Right ventricle myocardium inferior (tissue), 1 donor: ENCODE results near the gene COA3. TPM values are rescaled to one million over a fixed set of nuclear protein-coding genes. Genes with fewer than 3 reads are reported as not detected.
"Not testable (repeated sequence)": the region's sequence is repeated elsewhere in the genome, so short reads cannot be mapped to it uniquely, and the experiment has no call there.

Experiments used
- ATAC-seq: fragments of 200-7000 bp; cut with Tn5 transposase; one replicate; pipeline ENCODE4 v1.9.1; 2020; ENCODE audit warnings: mild to moderate bottlenecking, moderate library complexity
- DNase-seq: peaks from one replicate; pipeline ENCODE4 v3.0.0; 2021; ENCODE audit errors: missing footprints
- intact Hi-C: fragments of 100-400 bp; cut with DNase I; formaldehyde crosslinking; loops from one replicate; pipeline ENCODE4 v1.11.0; 2022
- microRNA-seq: library from miRNA; unstranded; fragments of <30 nt; microRNA quantifications from one replicate; pipeline ENCODE4 v1.2.0, GENCODE V29; 2020
- total RNA-seq: library from RNA; stranded (reverse); fragmentation: NEBNext Ultra II Directional; extraction: Animal tissue kit (Norgen Biotek cat#: 25700); gene quantifications from one replicate; pipeline ENCODE4 v1.2.1, GENCODE V29; 2021
- donor health status: DM: no; HTN: yes; CAD: no; lungs with severe emphysema.

COA3 gene
- total RNA-seq, 1 donor from 2014 or later = 72.6 TPM

- ATAC-seq, DNase-seq, intact Hi-C loops: not testable (repeated sequence)
Observed at GRCh38 chr17:42768006-42768405, 30.5 kb downstream of the COA3 start.

- ATAC-seq = no peak
- intact Hi-C loops = no loop called here
- DNase-seq = no peak
Observed at GRCh38 chr17:42767512-42767911, 31.0 kb downstream of the COA3 start.

DNA sequence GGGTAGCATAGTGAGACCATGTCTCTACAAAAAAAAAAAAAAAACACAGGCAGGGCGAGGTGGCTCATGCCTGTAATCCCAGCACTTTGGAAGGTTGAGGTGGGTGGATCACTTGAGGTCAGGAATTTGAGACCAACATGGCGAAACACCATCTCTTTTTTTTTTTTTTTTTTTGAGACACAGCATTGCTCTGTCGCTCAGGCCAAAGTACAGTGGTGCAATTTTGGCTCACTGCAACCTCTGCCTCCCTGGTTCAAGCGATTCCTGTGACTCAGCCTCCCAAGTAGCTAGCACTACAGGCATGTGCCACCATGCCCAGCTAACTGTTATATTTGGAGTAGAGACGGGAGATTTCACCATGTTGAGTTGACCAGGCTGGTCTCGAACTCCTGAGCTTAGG, 32.4 kb downstream of the COA3 start:
- ATAC-seq (no peak), DNase-seq (no peak)
- intact Hi-C loops = no loop called here

DNA sequence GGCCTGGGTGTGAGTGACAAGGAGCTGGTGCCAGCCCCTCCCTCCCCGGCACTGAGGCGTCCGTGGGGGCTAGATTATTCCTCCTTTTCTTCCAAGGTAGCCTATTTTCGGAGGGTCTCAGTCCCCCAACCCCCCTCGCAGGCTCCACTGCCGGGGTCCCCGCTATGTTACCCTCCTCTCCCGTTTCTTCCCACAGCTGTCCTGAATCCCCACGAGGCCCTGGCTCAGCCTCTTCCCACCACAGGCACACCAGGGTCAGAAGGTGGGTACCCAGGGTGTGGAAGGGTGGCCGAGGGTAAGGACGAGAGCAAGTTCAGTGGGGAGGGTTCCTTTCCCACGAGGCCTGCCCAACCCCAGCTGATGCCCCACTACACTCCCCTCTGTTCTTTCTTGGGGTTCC, 36.9 kb downstream of the COA3 start:
- intact Hi-C loops = loop anchor here (5.0 kb wide), 1 partner anchor 184 kb away; the partner anchor contains the start of gene PSMC3IP
- DNase-seq (no peak), ATAC-seq (no peak)

DNA sequence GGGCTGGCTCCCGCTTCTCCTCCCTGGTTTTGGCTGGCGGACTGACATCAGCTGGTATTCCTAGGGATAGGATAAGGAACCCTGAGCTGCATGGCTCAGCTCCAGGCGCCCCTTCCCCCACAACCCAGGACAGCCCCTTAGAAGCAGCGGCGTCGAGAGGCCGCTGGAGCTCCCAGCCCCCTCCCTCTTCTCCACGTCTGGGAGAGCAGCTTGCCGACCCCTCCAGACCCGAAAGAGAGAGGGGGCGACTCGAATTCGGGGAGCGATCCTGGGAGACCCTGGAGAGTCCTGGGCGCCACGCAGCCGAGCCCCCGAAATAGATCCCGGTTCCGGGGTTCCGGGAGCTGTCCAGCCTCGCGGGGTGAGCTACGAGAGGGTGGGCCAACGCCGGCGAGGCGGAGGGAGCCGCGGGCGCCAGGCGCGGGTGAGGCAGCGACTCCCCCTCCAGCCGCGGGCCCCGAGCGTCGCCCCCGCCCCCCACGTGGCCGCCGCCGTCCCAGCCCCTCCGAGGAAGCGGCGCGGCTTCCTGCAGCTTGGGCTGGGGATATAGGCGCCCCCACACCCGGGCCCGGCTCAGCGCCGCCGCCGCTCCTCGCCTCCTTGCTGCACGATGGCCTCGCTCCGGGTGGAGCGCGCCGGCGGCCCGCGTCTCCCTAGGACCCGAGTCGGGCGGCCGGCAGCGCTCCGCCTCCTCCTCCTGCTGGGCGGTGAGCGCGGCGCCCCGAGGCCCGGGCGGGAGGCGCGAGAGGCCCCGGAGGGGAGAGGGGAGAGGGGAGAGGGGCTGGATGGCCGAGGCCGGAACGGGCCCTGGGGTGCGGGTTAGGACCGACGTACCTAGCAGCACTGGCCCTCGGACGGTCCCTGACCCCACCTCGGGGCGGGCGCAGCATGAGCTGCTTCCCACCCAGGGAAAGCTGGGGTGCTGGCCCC, 37.6 kb downstream of the COA3 start, which contains the start of gene RAMP2:
Gene RAMP2 (plus strand): TSS at position 576 of the 930 bp plus-strand sequence. CDS start 35 bp downstream, at position 611.
- ATAC-seq = peak; percentile 47
- intact Hi-C loops = loop anchor here (5.0 kb wide), 1 partner anchor 184 kb away; the partner anchor contains the start of gene PSMC3IP
- DNase-seq = no peak

GRCh38 chr17:42759982-42760651, 38.4 kb downstream of the COA3 start:
- intact Hi-C loops = loop anchor here (5.0 kb wide), 1 partner anchor 183 kb away; the partner anchor contains the start of gene PSMC3IP
- DNase-seq (no peak), ATAC-seq (no peak)

- peak; percentile 91 for ATAC-seq
- intact Hi-C loops = no loop called here
- no peak for DNase-seq
Observed at GRCh38 chr17:42754782-42755181, 43.7 kb downstream of the COA3 start.

- ATAC-seq = no peak
- DNase-seq = no peak
- intact Hi-C loops = no loop called here
Observed at GRCh38 chr17:42751628-42752027, 46.9 kb downstream of the COA3 start.

GRCh38 chr17:42750739-42751344, 47.7 kb downstream of the COA3 start:
- DNase-seq (no peak), ATAC-seq (no peak)
- intact Hi-C loops = no loop called here

GRCh38 chr17:42748908-42749798, 49.4 kb downstream of the COA3 start:
- ATAC-seq (no peak), DNase-seq (peak; percentile 59)
- intact Hi-C loops = no loop called here

DNA sequence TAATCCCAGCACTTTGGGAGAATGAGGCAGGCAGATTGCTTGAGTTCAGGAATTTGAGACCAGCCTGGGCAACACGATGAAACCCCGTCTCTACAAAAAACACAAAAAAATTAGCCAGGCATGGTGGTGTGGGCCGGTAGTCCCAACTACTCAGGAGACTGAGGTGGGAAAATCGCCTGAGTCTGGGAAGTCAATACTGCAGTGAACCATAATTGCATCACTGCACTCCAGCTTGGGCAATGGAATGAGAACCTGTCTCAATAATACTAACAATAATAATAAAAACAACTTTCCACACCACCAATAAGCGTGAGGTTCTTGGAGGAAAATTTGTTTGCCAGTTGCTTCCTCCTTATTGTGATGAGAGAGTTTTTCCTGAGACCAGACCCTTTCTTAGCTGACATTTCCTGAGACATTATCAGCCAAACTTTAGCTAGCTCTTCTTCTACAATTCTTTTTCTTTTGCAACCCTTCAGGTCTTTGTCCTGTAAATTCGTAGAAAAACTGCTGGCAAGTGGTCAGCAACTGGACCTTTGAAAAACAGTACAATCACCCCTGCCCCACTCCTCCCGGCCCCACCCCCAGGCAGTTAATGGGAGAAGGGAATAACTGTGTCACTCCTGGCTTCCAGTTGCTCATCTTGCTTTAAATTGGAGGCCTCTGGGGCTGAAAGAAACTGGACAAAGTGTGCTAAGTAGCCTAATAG, 50.1 kb downstream of the COA3 start:
- DNase-seq (peak; percentile 62), ATAC-seq (no peak)
- intact Hi-C loops = no loop called here

Small RNA genes lying within 50 kb of the gene (microRNA-seq; reads per million reads assigned to microRNA genes)
- gene MIR6781 = not detected

Other genes with a start within 250 kb of the COA3 start
- 1.4 TPM for gene HSD17B1, start 245.8 kb downstream of the COA3 start, total RNA-seq
- gene COASY, start 236.6 kb downstream of the COA3 start, total RNA-seq = 45.6 TPM
- 65.9 TPM for gene MLX, start 231.6 kb downstream of the COA3 start, total RNA-seq
- 3.4 TPM for gene PSMC3IP, start 221.0 kb downstream of the COA3 start, total RNA-seq
- 22.5 TPM for gene RETREG3, start 189.3 kb downstream of the COA3 start, total RNA-seq
- 54.3 TPM for gene TUBG1, start 189.0 kb downstream of the COA3 start, total RNA-seq
- 15.0 TPM for gene TUBG2, start 139.4 kb downstream of the COA3 start, total RNA-seq
- 26.1 TPM for gene PLEKHH3, start 121.7 kb downstream of the COA3 start, total RNA-seq
- gene CCR10, start 116.9 kb downstream of the COA3 start, total RNA-seq = 1.5 TPM
- 7.3 TPM for gene CNTNAP1, start 116.2 kb downstream of the COA3 start, total RNA-seq
- gene EZH1, start 53.7 kb downstream of the COA3 start, total RNA-seq = 44.4 TPM
- 41.3 TPM for gene RAMP2, start 37.5 kb downstream of the COA3 start, total RNA-seq
- 33.2 TPM for gene VPS25, start 25.3 kb downstream of the COA3 start, total RNA-seq
- not detected for gene WNK4, start 18.1 kb downstream of the COA3 start, total RNA-seq
- gene CNTD1, start 157 bp upstream of the COA3 start, total RNA-seq = 0.30 TPM
- 74.3 TPM for gene BECN1, start 25.6 kb upstream of the COA3 start, total RNA-seq
- 69.0 TPM for gene PSME3, start 34.7 kb upstream of the COA3 start, total RNA-seq
- 0.43 TPM for gene AOC2, start 45.9 kb upstream of the COA3 start, total RNA-seq
- 15.1 TPM for gene AOC3, start 52.5 kb upstream of the COA3 start, total RNA-seq
- not detected for gene G6PC1, start 102.1 kb upstream of the COA3 start, total RNA-seq
- 32.1 TPM for gene AARSD1, start 165.8 kb upstream of the COA3 start, total RNA-seq
- 51.0 TPM for gene PTGES3L, start 181.4 kb upstream of the COA3 start, total RNA-seq
- 10.4 TPM for gene RUNDC1, start 181.9 kb upstream of the COA3 start, total RNA-seq
- 791 TPM for gene RPL27, start 199.7 kb upstream of the COA3 start, total RNA-seq
- 15.9 TPM for gene IFI35, start 208.1 kb upstream of the COA3 start, total RNA-seq
- 90.5 TPM for gene VAT1, start 223.7 kb upstream of the COA3 start, total RNA-seq
- 1.5 TPM for gene RND2, start 226.5 kb upstream of the COA3 start, total RNA-seq